OCI-LY3 (cell line): ENCODE measurements around the gene VSIG4.

Experiments
- H2AFZ ChIP-seq: fragments of 200-600, 300-600 bp; shearing (Covaris generic); 2 replicates; pipeline ENCODE4 v1.6.0; 2014; ENCODE audit warnings: antibody characterized with exemption, low read depth, low read length
- H3K27ac ChIP-seq: fragments of 200-600, 300-600 bp; sonication (generic); 2 replicates; pipeline ENCODE4 v1.5.1; 2014; ENCODE audit warnings: mild to moderate bottlenecking, low read length, moderate library complexity, mixed read lengths
- H3K27me3 ChIP-seq: fragments of 200-600, 300-600 bp; sonication (generic); 2 replicates; pipeline ENCODE4 v1.6.1; 2014; ENCODE audit warnings: low read depth, low read length, mixed read lengths
- H3K36me3 ChIP-seq: fragments of 200-600, 300-600 bp; sonication (generic); replicated peaks from 2 replicates; pipeline ENCODE3; 2014; ENCODE audit warnings: low read depth, low read length, mixed read lengths
- H3K4me1 ChIP-seq: fragments of 300-600, 200-600 bp; sonication (generic); 2 replicates; pipeline ENCODE4 v1.6.1; 2014; ENCODE audit warnings: low read length, mixed read lengths
- H3K4me2 ChIP-seq: fragments of 200-600, 300-600 bp; sonication (generic); 2 replicates; pipeline ENCODE4 v1.6.1; 2014; ENCODE audit warnings: low read length, mixed read lengths
- H3K4me3 ChIP-seq: fragments of 300-600, 200-600 bp; sonication (generic); 2 replicates; pipeline ENCODE4 v1.5.1; 2014; ENCODE audit warnings: antibody characterized with exemption, mild to moderate bottlenecking, low read length, moderate library complexity
- H3K79me2 ChIP-seq: fragments of 300-600, 200-600 bp; shearing (Covaris generic); 2 replicates; pipeline ENCODE4 v1.6.1; 2014; ENCODE audit warnings: mild to moderate bottlenecking, low read length, mixed read lengths
- H3K9ac ChIP-seq: fragments of 300-600, 200-600 bp; shearing (Covaris generic); 2 replicates; pipeline ENCODE4 v1.6.0; 2014; ENCODE audit warnings: mild to moderate bottlenecking, low read length, moderate library complexity
- H3K9me3 ChIP-seq: fragments of 200-600, 300-600 bp; shearing (Covaris generic); 2 replicates; pipeline ENCODE4 v1.6.1; 2014; ENCODE audit warnings: low read length, mixed read lengths; ENCODE audit not compliant: insufficient read depth
- H4K20me1 ChIP-seq: fragments of 200-600, 300-600 bp; sonication (generic); 2 replicates; pipeline ENCODE4 v1.6.1; 2016; ENCODE audit warnings: low read length, mixed read lengths; ENCODE audit not compliant: insufficient read depth
- CTCF ChIP-seq: fragments of 200-600, 300-600 bp; sonication (generic); IDR thresholded peaks from 2 replicates; pipeline ENCODE4 v1.5.1; 2014; ENCODE audit warnings: antibody characterized with exemption, low read length, low read depth
- EZH2phosphoT487 ChIP-seq: fragments of 200-600 bp; shearing (Covaris generic); IDR thresholded peaks from 2 replicates; pipeline ENCODE4 v1.6.1; 2018; ENCODE audit warnings: antibody characterized with exemption, mixed run types, low read depth

Gene VSIG4

DNA sequence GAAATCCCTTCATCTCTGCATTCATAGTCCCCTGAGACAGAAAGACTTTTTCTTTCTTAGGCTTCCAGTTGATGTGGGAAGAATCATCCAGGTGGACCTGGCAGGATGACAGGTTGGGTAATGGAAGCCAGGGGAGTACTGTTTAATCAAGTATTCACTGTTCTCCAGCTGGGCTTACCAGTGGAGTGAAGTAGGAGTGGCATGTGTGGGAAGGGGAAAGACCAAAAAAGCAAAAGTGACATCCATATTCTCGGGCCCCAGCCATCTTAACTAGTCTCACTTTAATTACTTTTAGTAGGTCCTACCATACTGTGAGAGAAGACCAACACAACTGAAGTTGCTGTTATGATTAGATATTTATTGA is 18.5 kb downstream of the VSIG4 start:
- Histone ChIP-seq H3K4me1 (peaks cover 60% of the 10 kb centered on the region), H3K4me2 (no peak overlapping the region)
- TF ChIP-seq CTCF (no peak), EZH2phosphoT487 (no peak)

GRCh38 chrX:66020631-66021334 is 19.1 kb downstream of the VSIG4 start:
- Histone ChIP-seq H3K27ac (peak overlapping the region; percentile 70), H3K4me2 (peak overlapping the region; percentile 79), H3K27me3 (no peaks in the 10 kb centered on the region), H2AFZ (peak overlapping the region; percentile 87; the same call in 1 of the 2 replicates), H3K9me3 (no peaks in the 10 kb centered on the region), H3K36me3 (no peaks in the 10 kb centered on the region), H3K4me3 (peak overlapping the region; percentile 49), H3K79me2 (no peaks in the 10 kb centered on the region), H3K9ac (peak overlapping the region; percentile 39; the same call in 1 of the 2 replicates), H3K4me1 (peaks cover 66% of the 10 kb centered on the region), H4K20me1 (no peaks in the 10 kb centered on the region)
- TF ChIP-seq CTCF, result no peak
- no peak for TF ChIP-seq EZH2phosphoT487

More for the DNA sequence above, 18.5 kb downstream of the VSIG4 start:
- Histone ChIP-seq H3K79me2 (no peaks in the 10 kb centered on the region), H3K27me3 (no peaks in the 10 kb centered on the region), H2AFZ (no peak overlapping the region), H3K9ac (no peak overlapping the region), H3K4me3 (no peak overlapping the region), H3K27ac (no peak overlapping the region), H3K9me3 (no peaks in the 10 kb centered on the region), H4K20me1 (no peaks in the 10 kb centered on the region), H3K36me3 (no peaks in the 10 kb centered on the region)

- Histone ChIP-seq H3K4me2 (peak overlapping the region; percentile 79), H4K20me1 (no peaks in the 10 kb centered on the region), H3K9me3 (no peaks in the 10 kb centered on the region), H3K4me3 (no peak overlapping the region), H3K36me3 (no peaks in the 10 kb centered on the region), H3K27ac (peak overlapping the region; percentile 70), H3K4me1 (peaks cover 69% of the 10 kb centered on the region), H3K27me3 (no peaks in the 10 kb centered on the region), H2AFZ (no peak overlapping the region), H3K79me2 (no peaks in the 10 kb centered on the region), H3K9ac (no peak overlapping the region; the same call in 1 of the 2 replicates)
- no peak for TF ChIP-seq CTCF
- TF ChIP-seq EZH2phosphoT487, result no peak
Measured at GRCh38 chrX:66019974-66020373, 19.9 kb downstream of the VSIG4 start.

GRCh38 chrX:66019310-66019652 is 20.6 kb downstream of the VSIG4 start:
- H3K4me3 ChIP-seq, result no peak overlapping the region

More at GRCh38 chrX:66019310-66019652, 20.6 kb downstream of the VSIG4 start:
- Histone ChIP-seq H3K27ac (no peak overlapping the region), H3K27me3 (no peaks in the 10 kb centered on the region), H3K79me2 (no peaks in the 10 kb centered on the region), H2AFZ (no peak overlapping the region), H3K9ac (no peak overlapping the region), H3K4me1 (peaks cover 76% of the 10 kb centered on the region), H3K4me2 (no peak overlapping the region), H3K36me3 (no peaks in the 10 kb centered on the region), H3K9me3 (no peaks in the 10 kb centered on the region), H4K20me1 (no peaks in the 10 kb centered on the region)
- no peak for TF ChIP-seq EZH2phosphoT487
- TF ChIP-seq CTCF, result no peak
